ENCODE results near the gene AAK1. TPM values are rescaled to one million over a fixed set of nuclear protein-coding genes. Genes with fewer than 3 reads are reported as not detected.
"Not testable (repeated sequence)": the region's sequence is repeated elsewhere in the genome, so short reads cannot be mapped to it uniquely, and the experiment has no call there.

Gene AAK1
- total RNA-seq, 1 donor from 2014 or later, result 70.6 TPM

- DNase-seq (ENCODE audit: low read depth), result peak; percentile 81
These were observed 70.9 kb downstream of the AAK1 start for GRCh38 chr2:69572641-69573040.

GRCh38 chr2:69571189-69571588 lies 72.3 kb downstream of the AAK1 start:
- DNase-seq (ENCODE audit: low read depth), result no peak

DNA sequence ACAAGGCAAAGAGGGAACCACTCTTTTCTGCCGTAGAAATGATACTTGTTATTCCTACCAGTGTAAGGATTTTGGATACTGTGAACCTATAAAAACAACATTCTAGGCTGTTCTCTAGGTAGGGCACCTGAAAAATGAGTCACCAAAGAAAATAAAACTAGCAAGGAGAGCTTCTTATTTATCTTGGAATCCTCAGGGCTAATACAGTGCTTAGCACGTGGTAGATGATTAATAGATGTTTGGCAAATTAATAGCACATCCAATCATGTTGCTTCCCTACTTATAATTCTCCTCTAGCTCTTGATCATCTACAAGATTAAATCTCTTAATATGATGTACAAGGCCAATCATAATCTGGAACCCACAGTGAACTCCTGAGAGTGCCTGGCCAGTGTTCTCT lies 73.1 kb downstream of the AAK1 start:
- DNase-seq (ENCODE audit: low read depth), result peak; percentile 88

DNA sequence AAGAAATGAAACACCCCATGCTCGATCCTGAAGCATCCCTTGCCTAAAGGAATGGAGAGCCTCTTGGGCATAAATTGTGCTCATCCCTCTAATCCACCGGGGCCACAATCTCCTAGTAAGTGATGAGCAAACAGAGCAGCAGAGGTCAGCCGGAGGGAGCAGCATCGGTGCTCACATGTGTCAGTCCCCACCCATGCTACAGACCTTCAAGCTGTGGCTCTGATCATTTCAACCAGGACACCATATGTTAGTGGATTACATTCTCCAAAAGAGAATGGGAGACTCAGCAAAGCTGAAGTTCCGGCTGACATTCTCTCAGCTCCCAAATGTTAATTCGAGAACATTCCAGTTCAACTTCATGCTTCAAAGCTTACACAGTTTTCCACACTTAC lies 75.6 kb downstream of the AAK1 start:
- no peak for DNase-seq (ENCODE audit: low read depth)

DNA sequence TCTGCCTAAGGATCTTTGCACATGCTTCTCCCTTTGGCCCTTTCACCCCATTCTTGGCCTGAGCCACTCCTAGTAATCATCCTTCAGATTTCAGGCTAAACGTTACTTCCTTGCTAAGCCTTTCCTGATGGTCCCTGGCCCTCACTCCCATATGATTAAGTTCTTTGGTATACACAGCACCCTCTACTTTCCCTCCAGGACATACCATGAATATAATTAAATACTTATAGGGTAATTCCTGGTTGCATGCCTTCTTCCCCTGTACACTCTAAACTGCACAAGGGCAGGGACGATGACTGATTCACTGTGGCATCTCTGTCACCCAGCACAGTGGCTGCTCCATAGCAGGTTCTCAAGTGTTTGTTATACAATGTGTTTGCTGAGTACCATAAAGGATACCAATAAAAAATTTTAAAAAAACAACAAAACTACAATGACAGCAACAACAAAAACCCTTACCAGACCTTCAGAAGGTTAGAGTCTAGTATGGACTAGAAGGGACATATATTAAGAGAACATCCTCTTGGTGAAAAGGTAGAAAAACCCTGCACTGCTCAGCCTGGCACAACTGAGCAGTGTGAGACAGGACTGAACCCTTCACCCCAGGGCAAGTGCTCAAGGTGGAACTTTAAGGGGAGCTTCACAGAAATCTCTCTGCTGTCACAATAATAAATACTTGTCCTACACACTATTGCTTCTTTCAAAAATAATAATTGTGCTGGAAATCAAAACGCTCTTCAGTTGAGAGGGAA lies 76.2 kb downstream of the AAK1 start:
- no peak for DNase-seq (ENCODE audit: low read depth)

DNA sequence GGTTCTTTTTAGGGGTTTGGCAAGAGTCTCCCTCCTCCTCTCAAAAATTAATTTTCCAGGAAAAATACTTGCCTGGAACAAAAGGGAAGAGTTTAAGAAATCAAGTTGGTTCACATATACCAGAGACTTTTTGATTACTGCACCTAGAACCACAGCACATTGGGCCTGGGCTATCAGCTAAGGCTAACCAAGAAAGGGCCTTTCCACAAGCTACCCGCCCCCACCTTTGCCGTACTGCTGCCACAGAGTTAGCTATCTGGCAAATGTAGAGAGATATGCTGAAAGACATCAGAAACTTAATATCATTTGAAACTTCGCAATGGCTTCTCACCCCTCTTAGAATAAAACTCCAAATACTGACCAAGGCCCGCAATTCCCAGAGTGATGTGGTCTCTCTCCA lies 76.9 kb downstream of the AAK1 start:
- DNase-seq (ENCODE audit: low read depth), result no peak

GRCh38 chr2:69565431-69565839 lies 78.1 kb downstream of the AAK1 start:
- DNase-seq (ENCODE audit: low read depth), result no peak

DNA sequence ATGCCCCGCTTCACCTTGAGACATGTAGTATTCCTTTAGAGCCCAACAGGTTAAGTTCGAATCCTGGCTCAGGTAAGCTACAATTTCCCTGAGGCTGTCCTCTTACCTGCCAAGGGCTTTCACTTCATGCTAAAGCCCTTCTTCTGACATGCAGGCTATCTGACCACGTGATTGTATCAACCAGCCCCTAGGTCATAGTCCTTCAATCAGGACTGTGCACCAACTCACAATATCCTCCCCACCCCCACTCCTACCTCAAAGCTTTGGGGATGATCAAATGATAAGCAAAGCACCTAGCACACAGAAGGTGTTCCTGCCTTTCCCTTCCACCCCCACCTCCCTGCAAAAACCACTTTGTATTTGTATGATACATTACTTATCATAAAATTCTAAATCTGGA lies 78.9 kb downstream of the AAK1 start:
- DNase-seq (ENCODE audit: low read depth), result no peak

DNA sequence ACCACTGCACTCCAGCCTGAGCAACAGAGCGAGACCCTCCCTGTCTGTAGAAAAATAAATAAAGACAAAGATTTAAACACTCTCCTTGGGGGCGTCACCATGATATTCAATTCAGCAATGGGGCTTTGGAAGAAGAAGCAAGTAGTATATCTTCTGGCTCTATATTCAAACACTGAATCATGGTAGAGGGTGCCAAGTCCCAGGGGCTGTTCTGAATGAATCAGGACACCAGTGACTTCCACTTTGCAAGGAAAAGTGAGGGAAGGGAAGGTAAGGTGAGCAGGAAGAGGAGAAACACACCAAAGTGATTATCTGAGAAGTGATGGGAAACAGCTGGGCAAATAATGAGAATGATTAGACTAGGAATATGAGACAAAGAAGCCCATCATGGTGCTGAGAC lies 80.5 kb downstream of the AAK1 start:
- DNase-seq (ENCODE audit: low read depth), result no peak

- no peak for DNase-seq (ENCODE audit: low read depth)
These were observed 82.4 kb downstream of the AAK1 start for GRCh38 chr2:69561101-69561500.

DNA sequence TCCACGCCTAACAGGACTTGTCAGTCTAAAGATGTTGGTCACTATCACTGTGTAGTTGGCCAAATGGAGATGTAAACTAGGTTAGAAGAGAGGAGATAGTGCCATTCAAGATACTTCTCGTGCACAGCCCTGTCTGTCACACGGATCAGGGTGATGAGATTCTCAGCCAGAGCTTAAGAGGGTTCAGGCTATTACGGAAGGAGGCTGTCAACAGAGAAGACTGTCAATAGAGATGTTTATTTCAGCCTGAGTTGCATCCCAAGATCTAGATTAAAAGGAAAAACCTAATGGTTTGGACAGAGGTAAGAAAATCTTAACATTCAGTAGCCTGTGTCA lies 83.4 kb downstream of the AAK1 start:
- DNase-seq (ENCODE audit: low read depth), result no peak

DNA sequence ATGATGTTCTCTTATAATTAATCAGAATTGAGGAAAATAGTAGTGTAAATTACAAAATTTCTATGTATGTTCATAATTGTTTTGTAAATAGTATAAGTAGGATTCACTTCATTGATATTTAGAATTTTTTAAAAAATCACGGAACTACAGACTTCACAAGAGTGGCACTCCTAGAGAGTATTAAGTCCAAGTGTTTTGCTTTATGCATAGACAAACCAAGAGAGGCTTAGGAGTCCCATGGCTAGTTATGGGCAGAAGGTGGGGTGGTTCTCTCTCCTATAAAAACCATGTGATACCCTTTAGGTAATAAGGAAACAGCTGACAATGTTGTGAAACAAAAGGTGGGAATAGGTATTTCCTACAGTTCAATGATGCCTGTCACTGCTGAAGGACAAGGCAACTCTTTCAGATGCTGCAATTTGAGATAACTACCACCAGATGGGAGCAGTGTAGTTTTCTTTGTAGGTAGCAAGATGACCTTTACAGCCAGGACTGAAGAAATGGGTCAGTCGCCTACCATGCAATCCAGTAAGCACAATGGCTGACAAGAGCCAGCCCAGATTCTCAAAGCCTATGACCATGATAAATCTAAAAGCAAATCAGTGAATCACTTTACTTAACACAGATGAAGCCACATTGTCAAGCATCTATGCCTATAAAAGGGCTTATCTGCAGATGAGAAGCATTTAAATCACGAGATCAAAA lies 83.9 kb downstream of the AAK1 start:
- DNase-seq (ENCODE audit: low read depth), result peak; percentile 86

- no peak for DNase-seq (ENCODE audit: low read depth)
These were observed 87.5 kb downstream of the AAK1 start for GRCh38 chr2:69556008-69556407.

- DNase-seq (ENCODE audit: low read depth), result no peak
These were observed 88.6 kb downstream of the AAK1 start for GRCh38 chr2:69554981-69555380.

- DNase-seq (ENCODE audit: low read depth), result no peak
These were observed 89.0 kb downstream of the AAK1 start for GRCh38 chr2:69554568-69554967.

GRCh38 chr2:69553991-69554390 lies 89.5 kb downstream of the AAK1 start:
- DNase-seq (ENCODE audit: low read depth), result no peak

GRCh38 chr2:69550511-69550910 lies 93.0 kb downstream of the AAK1 start:
- not testable (repeated sequence) for DNase-seq (ENCODE audit: low read depth)

DNA sequence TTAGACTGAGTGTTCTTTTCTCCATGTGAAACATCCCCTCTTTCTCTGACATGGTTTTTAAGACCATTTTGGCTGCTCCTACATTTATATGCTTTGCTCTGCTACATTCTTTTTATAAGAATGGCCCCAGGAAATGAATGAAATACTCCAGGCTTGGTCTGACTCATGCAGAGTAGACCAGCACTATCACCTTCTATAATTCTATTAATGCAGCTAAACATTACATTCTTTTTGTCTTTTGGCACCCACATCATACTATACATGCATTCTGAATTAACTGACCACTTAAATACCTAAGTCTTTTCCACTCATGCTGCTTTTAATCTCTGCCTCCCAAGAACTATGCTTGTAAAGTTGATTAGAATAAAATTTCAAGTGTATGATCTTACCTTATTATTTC lies 94.1 kb downstream of the AAK1 start:
- DNase-seq (ENCODE audit: low read depth), result peak; percentile 61

DNA sequence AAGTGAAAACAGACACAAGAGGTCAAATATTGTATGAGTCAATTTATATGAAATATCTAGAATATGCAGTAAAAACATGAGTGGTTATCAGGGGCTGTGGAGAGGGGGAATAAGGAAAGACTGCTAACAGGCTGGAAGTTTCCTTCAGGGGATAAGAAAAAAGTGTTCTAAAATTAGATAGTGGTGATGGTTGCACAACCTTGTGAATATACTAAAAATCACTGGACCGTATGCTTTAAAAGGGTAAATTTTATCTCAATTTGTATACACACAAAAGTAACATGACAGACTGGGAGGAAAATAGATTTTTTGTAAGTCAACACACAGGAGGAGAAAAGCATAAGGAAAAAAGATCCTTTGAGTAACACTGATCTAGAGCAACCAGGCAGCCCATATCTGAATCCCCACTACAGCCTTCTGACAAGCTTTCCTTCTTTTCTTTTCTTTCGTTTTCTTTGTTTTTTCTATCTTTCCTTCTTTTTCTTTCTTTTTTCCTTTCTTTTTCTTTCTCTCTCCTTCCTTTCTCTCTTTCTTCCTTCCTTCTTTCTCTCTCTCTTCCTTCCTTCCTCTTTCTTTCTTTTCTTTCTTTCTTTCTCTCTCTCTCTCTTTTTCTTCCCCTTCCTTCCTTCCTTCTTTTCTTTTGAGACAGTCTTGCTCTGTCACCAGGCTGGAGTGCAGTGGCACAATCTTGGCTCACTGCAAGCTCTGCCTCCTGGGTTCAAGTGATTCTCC lies 95.4 kb downstream of the AAK1 start:
- DNase-seq (ENCODE audit: low read depth), result peak; percentile 57

DNA sequence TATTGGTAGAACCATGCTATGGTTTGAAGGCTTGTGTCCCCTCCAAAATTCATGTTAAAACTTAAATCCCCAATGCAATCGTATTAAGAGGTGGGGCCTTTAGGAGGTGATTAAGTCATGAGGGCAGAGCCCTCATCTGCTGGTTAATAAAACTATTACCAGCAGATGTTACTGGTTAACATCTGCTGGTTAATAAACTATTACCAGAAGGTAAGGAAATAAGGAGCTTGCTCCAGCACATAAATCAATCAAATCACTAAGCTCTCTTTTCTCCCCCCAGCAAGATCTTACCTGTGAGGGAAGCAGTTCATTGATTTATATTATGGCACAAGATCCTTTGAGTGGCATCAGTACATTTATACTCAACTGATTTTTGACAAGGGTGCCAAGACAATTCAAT lies 96.9 kb downstream of the AAK1 start:
- DNase-seq (ENCODE audit: low read depth), result peak; percentile 65

DNA sequence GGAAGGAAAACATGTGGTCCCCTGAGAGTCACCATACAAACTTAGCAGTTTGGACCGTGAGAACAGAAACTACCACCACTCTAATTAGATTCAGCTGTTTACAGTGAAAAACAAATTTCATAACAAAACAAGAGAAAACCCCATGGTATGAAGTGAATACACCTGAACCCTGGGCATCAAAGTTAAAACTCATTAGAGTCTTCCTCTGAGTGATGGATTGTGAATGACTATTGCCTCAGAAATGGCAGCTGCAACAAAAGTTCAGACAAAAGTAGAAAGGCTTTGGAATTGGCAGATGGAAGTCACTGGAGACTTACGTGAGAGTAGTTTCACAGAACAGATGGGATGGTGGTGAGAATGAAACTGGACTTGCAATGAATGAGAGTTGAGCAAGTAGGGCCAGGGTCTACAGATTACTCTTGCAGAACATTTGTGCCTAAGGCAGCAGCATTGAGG lies 98.0 kb downstream of the AAK1 start:
- DNase-seq (ENCODE audit: low read depth), result no peak

- DNase-seq (ENCODE audit: low read depth), result no peak
These were observed 98.6 kb downstream of the AAK1 start for GRCh38 chr2:69544951-69545350.

GRCh38 chr2:69539549-69539908 lies 104.0 kb downstream of the AAK1 start:
- no peak for DNase-seq (ENCODE audit: low read depth)
